GM10847 (cell line): ENCODE data around the gene TPI1.

Source experiments
- POLR2A ChIP-seq: IDR thresholded peaks from 2 replicates; pipeline ENCODE4 v1.6.1; 2011; ENCODE audit not compliant: insufficient read length; ENCODE audit errors: extremely low read depth

TPI1 gene

DNA sequence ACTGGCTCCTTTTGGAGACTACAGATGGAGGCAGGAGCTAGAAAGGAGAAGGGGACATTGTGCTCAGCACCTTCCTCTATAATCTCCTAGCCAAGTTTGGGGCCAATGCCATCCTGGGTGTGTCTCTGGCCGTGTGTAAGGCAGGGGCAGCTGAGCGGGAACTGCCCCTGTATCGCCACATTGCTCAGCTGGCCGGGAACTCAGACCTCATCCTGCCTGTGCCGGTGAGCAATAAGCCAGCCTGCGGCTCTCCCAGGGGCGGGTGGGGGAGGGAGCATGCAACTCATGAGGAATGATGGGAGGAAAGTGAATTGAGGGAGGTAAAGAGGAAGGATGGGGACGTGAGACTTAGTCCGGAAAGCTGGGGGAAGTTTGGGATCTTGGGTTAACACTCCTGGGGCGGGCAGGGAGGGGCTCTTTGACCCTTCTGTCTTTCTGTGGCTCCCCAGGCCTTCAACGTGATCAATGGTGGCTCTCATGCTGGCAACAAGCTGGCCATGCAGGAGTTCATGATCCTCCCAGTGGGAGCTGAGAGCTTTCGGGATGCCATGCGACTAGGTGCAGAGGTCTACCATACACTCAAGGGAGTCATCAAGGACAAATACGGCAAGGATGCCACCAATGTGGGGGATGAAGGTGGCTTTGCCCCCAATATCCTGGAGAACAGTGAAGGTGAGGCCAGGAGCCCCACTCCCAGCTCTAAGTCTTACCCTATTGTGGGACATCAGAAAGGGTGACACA lies 50.3 kb downstream of the TPI1 start:
- no peak for TF ChIP-seq POLR2A

GRCh38 chr12:6919588-6919987 lies 52.3 kb downstream of the TPI1 start:
- TF ChIP-seq POLR2A, result no peak
